Ishikawa (cell line): ENCODE data around the gene GALNT5.

Experiments used
- CEBPB ChIP-seq: IDR thresholded peaks from 2 replicates; pipeline ENCODE4 v1.6.1; 2012
- CREB1 ChIP-seq: IDR thresholded peaks from 2 replicates; pipeline ENCODE4 v1.6.1; 2012; ENCODE audit warnings: low read depth
- EGR1 ChIP-seq: IDR thresholded peaks from 2 replicates; pipeline ENCODE4 v1.6.1; 2012
- EP300 ChIP-seq: IDR thresholded peaks from 2 replicates; pipeline ENCODE4 v1.6.1; 2012; ENCODE audit warnings: borderline replicate concordance
- FOXM1 ChIP-seq: IDR thresholded peaks from 2 replicates; pipeline ENCODE4 v1.6.1; 2012; ENCODE audit warnings: low read depth, borderline replicate concordance
- MAX ChIP-seq: IDR thresholded peaks from 2 replicates; pipeline ENCODE4 v1.6.1; 2012
- NFIC ChIP-seq: IDR thresholded peaks from 2 replicates; pipeline ENCODE4 v1.6.1; 2012
- RAD21 ChIP-seq: IDR thresholded peaks from 2 replicates; pipeline ENCODE4 v1.6.1; 2012; ENCODE audit warnings: low read depth
- REST ChIP-seq: IDR thresholded peaks from 2 replicates; pipeline ENCODE4 v1.6.1; 2012; ENCODE audit warnings: low read depth, mild to moderate bottlenecking
- TAF1 ChIP-seq: IDR thresholded peaks from 2 replicates; pipeline ENCODE4 v1.6.1; 2012; ENCODE audit warnings: low read depth, mild to moderate bottlenecking
- TCF12 ChIP-seq: IDR thresholded peaks from 2 replicates; pipeline ENCODE4 v1.6.1; 2012; ENCODE audit warnings: low read depth
- TEAD4 ChIP-seq: IDR thresholded peaks from 2 replicates; pipeline ENCODE4 v1.6.1; 2012
- USF1 ChIP-seq: IDR thresholded peaks from 2 replicates; pipeline ENCODE4 v1.6.1; 2012
- YY1 ChIP-seq: IDR thresholded peaks from 2 replicates; pipeline ENCODE4 v1.6.1; 2012; ENCODE audit warnings: low read depth
- ZBTB7A ChIP-seq: IDR thresholded peaks from 2 replicates; pipeline ENCODE4 v1.6.1; 2012; ENCODE audit warnings: low read depth

Gene GALNT5

GRCh38 chr2:157307021-157307420, 49.5 kb downstream of the GALNT5 start:
- TF ChIP-seq EP300 (no peak), TEAD4 (no peak), TAF1 (no peak), MAX (no peak), TCF12 (no peak), YY1 (no peak), NFIC (no peak), FOXM1 (no peak), USF1 (no peak), CREB1 (no peak), EGR1 (no peak), RAD21 (no peak), REST (no peak), CEBPB (no peak), ZBTB7A (no peak)

DNA sequence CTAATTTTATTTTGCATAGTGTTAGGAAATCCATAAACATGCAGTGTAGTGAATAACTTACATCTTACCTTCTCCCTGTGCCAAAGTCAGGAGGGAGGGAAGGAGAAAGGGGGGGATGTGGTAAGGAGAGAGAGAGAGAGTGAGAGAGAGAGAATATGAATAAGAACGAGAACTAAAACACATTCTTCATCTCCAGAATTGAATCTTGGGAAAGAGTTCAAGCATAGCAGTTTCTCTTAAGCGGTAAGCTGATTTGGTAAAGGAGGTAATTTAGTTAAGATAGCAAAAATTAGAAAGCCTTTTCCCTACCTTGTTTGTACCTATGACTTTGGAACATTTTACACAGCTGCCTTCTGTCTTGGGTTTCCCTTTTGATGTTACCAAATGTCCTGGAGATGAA, 52.4 kb downstream of the GALNT5 start:
- TF ChIP-seq EP300 (no peak), RAD21 (no peak), CREB1 (no peak), EGR1 (no peak), TEAD4 (no peak), CEBPB (no peak), YY1 (no peak), NFIC (no peak), TAF1 (no peak), REST (no peak), MAX (no peak), TCF12 (no peak), FOXM1 (no peak), USF1 (no peak), ZBTB7A (no peak)

DNA sequence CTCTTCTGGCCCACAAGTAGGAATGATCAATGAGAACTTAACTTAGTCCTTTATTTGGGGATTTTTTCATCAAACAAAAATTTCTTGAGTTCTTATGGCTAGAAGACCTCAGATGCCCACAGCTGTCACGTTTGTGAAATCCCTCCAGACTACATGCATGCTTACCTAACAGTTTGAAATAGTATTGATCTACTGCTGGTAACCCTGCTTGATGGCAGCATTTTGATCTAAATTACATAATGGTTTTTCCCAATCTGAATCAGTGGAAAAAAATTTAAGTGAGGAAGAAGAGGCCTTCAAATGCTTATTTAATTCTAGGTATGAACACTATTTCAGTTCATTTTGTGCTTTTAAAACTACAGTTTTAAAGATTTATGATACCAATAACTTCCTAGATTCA, 54.2 kb downstream of the GALNT5 start:
- TF ChIP-seq FOXM1: no peak
- TF ChIP-seq REST: no peak
- TF ChIP-seq USF1: no peak
- no peak for TF ChIP-seq EGR1
- TF ChIP-seq CREB1: no peak
- TF ChIP-seq ZBTB7A: no peak
- TF ChIP-seq TAF1: no peak
- no peak for TF ChIP-seq YY1
- TF ChIP-seq TEAD4: no peak
- TF ChIP-seq EP300: no peak
- no peak for TF ChIP-seq CEBPB
- TF ChIP-seq MAX: no peak
- no peak for TF ChIP-seq RAD21
- no peak for TF ChIP-seq NFIC
- TF ChIP-seq TCF12: no peak
